Stimulated activated CD4-positive, alpha-beta T cell treated with anti-CD3 and anti-CD28 coated beads, Interleukin-12 subunit alpha, Interleukin-12 subunit beta, amount 100 ng/mL, for 4 hours (primary cell): Measurements from ENCODE around the gene BTBD7.

Source experiments
- DNase-seq: peaks from one replicate; pipeline ENCODE4 v3.0.0-alpha.2; 2020

Gene BTBD7

DNA sequence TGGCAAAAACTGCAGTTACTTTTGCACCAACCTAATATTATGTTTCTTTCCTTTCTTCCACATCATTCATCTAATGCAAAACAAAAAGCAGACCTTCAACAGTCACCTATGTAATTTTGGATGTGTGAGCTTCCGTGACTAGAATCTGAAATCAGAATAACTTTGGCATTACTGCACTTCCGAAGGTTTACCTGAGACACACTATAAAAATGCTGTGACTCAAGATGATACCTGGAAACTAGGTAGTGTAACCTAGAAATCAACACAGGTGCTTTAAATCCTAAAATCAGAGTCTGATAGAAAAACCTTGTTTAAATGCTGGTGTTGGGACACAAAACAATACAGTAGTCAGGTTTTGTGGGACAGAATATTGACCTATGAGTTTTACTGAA is 2.2 kb downstream of the BTBD7 start:
- no peak for DNase-seq

- no peak for DNase-seq
Measured at GRCh38 chr14:93329965-93330608, 2.7 kb downstream of the BTBD7 start.

DNA sequence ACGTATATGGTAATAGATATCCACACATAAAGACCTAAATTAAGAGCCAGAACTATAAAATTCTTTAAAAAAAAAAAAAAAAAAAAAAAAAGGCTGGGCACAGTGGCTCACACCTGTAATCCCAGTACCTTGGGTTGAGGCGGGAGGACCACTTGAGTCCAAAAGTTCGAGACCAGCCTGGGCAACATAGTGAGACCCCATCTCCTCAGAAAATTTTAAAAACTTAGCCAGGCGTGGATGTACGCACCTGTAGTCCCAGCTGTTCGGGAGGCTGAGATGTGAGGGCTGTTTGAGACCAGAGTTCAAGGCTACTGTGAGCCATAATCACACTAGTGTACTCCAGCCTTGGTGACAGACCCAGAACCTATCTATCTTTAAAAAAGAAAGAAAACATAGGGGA is 4.3 kb downstream of the BTBD7 start:
- no peak for DNase-seq

GRCh38 chr14:93326196-93326595 is 6.6 kb downstream of the BTBD7 start:
- DNase-seq: no peak

- DNase-seq: no peak
Measured at GRCh38 chr14:93323600-93324174, 9.1 kb downstream of the BTBD7 start.

- no peak for DNase-seq
Measured at GRCh38 chr14:93322929-93323599, 9.8 kb downstream of the BTBD7 start.

DNA sequence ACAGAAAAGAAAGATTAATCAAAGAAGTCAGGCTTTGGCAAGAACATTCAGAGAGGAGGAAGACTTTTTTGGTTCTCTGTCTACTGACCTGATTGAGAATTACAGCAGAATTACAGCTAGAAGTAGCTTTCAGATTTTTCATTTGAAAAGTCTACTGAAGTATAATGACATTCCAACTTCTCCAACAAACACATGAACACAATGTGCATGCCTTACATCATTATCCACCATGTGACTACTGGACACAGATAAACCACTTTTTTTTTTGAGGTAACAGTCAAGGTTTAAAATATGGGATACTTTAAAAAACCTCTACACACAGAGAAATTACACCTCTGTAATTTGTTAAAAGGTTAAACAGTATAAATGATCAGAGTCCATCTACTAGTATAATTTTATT is 12.3 kb downstream of the BTBD7 start:
- no peak for DNase-seq

DNA sequence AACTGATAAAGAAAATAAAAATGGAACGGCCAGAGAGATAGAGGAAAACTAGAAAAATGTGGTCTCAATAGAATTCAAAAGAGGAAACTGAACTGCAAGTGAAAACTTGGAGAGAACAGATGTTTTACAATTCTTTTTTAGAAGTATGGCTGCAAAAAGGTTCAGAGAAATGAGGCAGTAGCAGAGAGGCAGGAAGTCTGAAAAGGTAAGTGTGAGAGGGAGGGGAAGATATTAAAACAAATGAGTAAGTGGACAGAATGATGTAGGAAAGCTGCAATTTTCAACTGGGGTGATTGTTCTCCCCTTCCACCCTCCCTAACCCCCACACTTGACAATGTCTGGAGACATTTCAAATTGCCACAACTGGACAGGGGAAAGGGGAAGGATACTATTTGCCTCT is 12.9 kb downstream of the BTBD7 start:
- DNase-seq: no peak

DNA sequence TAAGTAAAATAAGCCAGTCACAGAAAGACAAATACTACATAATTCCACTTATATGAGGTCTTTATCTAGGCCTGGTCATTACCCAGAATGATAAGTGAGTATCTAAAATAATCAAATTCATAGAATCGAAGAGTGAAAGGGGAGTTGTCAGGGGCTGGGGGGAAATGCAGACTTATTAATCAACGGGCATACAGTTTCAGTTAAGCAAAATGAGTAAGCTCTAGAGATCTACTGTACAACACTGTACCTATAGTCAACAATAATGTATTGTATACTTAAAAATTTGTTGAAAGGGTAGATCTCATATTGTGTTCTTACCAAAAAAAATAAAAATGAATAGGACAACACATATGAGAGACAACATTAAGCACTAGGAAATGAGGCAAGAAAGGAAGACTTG is 13.3 kb downstream of the BTBD7 start:
- no peak for DNase-seq

DNA sequence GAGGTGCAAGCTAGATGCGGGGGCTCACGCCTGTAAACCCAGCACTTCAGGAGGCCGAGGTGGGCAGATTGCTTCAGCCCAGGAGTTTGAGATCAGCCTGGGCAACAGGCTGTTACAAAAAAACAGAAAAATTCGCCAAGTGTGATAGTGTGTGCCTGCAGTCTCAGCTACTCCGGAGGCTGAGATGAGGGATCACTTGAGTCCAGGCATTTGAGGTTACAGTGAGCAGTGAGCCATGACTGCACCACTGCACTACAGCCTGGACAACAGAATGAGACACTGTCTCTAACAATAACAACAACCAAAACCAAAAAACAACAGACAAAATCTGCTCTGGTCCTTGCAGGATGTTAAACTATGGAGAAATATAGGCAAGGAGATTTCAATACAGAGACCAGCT is 13.9 kb downstream of the BTBD7 start:
- DNase-seq: no peak

DNA sequence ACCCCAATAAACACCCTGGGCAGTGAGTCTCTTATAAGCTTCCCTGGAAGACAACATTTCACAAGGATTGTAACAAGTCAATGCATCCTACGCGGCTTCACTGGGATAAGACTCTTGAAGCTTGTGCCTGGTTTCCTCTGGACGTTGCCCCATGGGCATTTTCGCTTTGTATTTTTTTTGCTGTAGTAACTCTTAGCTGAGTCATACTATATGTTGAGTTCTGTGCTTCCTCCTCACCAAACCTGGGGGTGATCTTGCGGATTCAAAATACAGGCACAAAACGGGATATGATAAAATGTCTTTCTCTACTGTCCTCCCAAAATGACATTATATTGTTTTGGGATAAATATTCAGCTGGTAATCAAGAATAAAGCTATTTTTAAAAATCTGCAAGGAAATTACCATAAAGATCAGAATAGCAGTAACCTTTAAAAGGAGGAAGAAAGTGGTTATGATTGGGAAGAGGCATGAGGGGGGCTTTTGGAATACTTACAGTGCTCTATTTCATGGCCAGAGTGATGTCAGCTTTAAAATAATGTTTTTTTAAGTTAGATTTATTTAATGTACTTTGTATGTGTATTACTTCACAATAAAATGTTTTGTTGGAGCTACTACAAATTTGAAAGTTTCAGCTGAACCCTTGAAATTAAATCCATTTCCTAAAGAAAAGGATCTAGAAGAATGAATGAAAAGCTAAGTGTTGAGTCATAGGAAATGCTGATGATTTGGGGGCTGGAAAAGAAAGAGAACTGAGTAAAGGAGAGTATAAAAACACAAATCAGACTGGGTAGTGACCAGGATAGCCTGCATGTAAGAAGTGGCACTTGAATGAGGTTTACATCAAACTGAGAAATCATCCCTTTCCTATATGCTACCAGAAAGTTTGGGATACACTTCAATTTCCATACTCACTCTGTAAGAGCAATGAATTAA is 14.7 kb downstream of the BTBD7 start:
- no peak for DNase-seq

- DNase-seq: no peak
Measured at GRCh38 chr14:93317210-93317874, 15.5 kb downstream of the BTBD7 start.

GRCh38 chr14:93316716-93317115 is 16.1 kb downstream of the BTBD7 start:
- DNase-seq: no peak

GRCh38 chr14:93315575-93315974 is 17.3 kb downstream of the BTBD7 start:
- DNase-seq: no peak

DNA sequence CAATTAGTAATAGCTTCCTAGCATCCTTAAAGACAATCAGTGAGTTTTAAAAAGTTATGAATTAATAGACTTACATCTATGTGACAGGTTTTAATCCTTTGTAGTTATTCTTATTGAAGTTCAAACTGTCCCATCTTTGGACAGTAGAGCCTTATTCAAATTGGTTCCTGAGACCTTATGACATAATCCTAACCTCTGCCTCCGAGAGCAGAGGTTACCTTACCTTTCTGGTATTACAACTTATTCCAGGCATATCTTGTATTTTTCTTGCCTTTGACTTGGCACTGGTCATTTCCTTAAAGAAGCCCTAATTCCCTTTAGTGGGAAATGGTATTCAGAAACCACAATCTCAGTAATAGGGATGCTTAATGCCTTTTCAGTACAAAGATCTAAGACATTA is 21.8 kb downstream of the BTBD7 start:
- DNase-seq: no peak

DNA sequence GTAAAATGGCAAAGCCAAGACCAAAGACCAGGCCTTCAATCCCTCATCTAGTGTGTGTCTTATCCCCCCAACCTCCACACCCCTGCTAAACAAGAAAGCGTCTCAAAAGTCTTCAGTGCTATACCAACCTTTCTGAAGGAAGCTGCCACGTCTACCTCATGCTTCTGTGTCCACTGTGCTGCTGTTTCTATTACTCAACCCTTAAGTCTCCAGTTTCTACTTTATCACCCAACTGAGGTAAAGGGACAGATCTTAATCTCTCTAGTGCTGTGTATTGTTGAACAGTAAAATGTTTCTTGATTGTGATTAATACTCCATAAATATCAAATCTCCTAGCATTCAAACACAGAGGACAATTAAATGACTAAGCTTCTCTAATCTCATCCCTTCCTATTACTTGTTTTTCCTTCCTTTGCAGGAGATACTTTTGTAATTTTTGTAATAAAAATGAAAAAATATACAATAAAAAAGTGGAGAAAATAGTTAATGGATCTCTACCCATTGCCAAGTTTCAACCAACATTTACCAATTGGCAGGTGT is 23.3 kb downstream of the BTBD7 start:
- DNase-seq: no peak

GRCh38 chr14:93308686-93309345 is 24.0 kb downstream of the BTBD7 start:
- DNase-seq: no peak

GRCh38 chr14:93306812-93307211 is 26.0 kb downstream of the BTBD7 start:
- no peak for DNase-seq

GRCh38 chr14:93305725-93306418 is 27.0 kb downstream of the BTBD7 start:
- no peak for DNase-seq

DNA sequence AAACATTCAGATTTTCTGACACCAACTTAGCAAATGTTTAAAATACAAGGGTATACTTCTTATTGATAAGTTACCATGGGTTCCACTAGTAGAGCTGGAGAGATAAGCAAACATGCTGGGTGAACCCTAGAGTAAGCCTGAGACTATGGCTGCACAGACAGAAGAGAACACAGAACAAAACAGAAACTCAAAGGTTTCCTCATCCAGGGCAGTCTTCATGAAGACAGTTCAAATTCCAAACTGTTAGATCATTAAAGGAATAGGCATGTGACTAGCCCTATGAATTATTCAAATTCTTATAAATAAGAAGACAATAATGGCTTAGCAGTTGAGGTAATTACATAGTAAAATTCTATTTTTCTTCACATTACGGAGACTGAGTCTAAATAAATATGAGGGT is 28.1 kb downstream of the BTBD7 start:
- DNase-seq: no peak

GRCh38 chr14:93303659-93304058 is 29.2 kb downstream of the BTBD7 start:
- DNase-seq: no peak
